SK-N-DZ (cell line): ENCODE results near the gene OR2L2. TPM values are rescaled to one million over a fixed set of nuclear protein-coding genes. Genes with fewer than 3 reads are reported as not detected.
"Not testable (repeated sequence)": the region's sequence is repeated elsewhere in the genome, so short reads cannot be mapped to it uniquely, and the experiment has no call there.

Experiments
- DNase-seq: peaks from one replicate; pipeline ENCODE4 v3.0.0-alpha.2; 2015; ENCODE audit warnings: low spot score
- polyA plus RNA-seq, 2 experiments: library from polyadenylated mRNA; depleted of rRNA; stranded (reverse); fragments of >200 nt; gene quantifications; 2 replicates each; pipeline ENCODE4 v1.2.3, GENCODE V29; 2014
- small RNA-seq, 2 experiments: library from RNA; depleted of rRNA; stranded (forward); fragments of <200 nt; gene quantifications; one replicate each; pipeline ENCODE3, GENCODE V24; 2014

Gene OR2L2
- polyA plus RNA-seq (2014; cell fraction: cytosol; rRNA removed) = 0.06 TPM in 1 of 2 replicates, not detected in the other
- not detected in 2 replicates for polyA plus RNA-seq (2014; cell fraction: nucleus; rRNA removed)

GRCh38 chr1:248029770-248030169, at the start of gene OR2L2:
Gene OR2L2, plus strand, starts transcription at chr1:248030070. Its CDS starts 8,198 bp downstream, at chr1:248038268.
- no peak for DNase-seq

GRCh38 chr1:247992986-247993385, 36.9 kb upstream of the OR2L2 start:
- DNase-seq = no peak

DNA sequence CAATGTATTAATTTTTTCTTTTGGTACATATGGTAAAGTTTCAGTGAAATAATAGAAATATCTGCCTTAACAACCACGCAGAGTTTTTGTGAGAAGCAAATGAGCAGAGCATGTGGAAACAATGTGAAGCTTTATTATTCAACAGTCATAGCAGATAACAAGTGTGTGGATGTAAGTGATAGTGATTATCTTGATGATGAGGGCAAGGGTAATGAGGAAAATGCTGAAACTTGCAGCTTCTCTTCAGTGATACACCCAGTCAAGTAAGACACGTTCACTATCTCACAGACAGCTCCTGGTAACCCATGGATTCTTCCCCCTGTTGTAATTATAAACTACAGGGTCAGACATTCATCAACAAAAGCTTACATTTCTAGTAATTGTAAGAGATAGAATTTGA, 31.1 kb upstream of the OR2L2 start:
- no peak for DNase-seq

GRCh38 chr1:248000169-248000568, 29.7 kb upstream of the OR2L2 start:
- DNase-seq = no peak

DNA sequence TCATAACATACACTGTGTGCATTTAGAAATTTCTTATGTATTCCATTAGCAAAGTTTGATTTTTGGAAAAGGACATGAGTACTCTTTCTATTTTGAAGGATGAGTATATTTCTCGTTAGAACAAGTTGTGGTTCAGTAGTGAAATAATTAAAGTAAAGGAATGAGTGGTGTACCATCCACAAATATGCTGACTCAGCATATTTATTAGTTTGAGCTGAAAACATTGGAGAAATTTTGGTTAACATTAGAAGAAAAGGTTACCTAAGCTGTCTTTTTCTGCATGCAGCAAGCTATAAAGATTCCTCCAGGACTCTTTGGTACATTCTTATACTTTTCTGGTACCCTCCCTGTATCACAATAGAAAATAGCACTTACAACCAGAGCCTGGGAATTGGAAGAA, 22.1 kb upstream of the OR2L2 start:
- no peak for DNase-seq

DNA sequence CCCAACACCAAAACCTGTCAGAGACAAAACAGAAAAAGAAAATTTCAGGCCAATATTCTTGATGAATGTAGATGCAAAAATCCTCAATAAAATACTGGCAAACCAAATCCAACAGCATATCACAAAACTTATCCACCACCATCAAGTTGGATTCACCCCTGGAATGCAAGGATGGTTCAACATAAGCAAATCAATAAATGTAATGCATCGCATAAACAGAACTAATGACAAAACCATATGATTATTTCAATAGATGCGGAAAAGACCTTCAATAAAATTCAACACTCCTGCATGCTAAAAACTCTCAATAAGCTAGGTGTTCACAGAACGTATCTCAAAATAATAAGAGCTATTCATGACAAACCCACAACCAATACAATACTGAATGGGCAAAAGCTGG, 20.2 kb upstream of the OR2L2 start:
- DNase-seq = no peak

- no peak for DNase-seq
Observed at GRCh38 chr1:248013229-248013710, 16.6 kb upstream of the OR2L2 start, which contains the start of gene OR2L5. Gene OR2L5, plus strand, starts transcription at chr1:248013660. Its CDS starts 8,288 bp downstream, at chr1:248021948.

DNA sequence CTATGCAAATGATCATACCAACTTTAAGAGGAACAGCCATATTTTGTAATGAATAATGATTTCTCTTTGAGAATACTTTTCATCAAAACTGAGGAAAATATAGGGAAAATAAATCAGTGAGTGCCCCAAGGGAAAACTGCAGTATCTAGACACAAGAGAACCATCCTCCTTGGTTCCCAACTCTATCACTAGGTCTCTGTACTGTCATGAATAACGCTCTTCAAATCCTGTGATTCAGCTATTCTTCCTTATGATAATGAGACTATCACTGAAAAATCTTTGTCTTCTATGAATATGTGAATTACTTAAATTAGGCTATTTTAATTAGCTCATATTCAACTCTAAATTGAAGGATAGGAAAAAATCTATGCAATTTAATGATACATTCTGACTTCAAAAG, 14.1 kb upstream of the OR2L2 start:
- no peak for DNase-seq

- no peak for DNase-seq
Observed at GRCh38 chr1:248045209-248045608, 15.3 kb downstream of the OR2L2 start.

- no peak for DNase-seq
Observed at GRCh38 chr1:248046536-248046935, 16.7 kb downstream of the OR2L2 start, which contains the start of gene OR2L3. Gene OR2L3, plus strand, starts transcription at chr1:248046836. Its CDS starts 13,846 bp downstream, at chr1:248060682.

DNA sequence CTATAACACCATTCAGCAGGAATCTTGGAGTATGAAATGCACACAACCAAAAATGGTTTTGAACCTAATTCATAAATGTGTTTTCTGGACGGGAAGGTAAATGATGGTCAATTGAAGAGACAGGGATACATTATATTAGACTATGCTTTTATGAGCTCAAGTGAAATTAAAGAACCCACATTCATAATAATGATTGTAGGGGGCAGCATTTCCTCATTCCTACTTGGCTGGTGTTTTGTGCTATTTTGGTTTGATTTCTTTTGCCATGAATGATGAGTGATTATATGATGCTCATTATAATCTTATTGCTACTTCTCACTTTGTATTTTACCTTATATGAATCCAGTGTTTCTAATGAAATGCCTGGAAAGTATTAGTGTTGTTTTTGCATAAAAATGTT, 17.1 kb downstream of the OR2L2 start:
- no peak for DNase-seq

DNA sequence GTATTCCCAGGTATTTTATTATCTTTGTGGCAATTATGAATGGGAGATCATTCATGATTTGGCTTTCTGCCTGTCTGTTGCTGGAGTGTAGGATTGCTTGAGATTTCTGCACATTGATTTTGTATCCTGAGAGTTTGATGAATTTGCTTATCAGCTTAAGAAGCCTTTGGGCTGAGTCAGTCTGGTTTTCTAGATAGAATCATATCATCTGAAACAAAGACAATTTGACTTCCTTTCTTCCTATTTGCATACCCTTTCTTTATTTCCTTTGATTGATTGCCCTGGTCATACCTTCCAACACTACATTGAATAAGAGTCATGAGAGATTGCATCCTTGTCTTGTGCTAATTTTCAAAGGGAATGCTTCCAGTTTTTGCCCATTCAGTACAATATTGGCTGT, 24.8 kb downstream of the OR2L2 start:
- DNase-seq = no peak

DNA sequence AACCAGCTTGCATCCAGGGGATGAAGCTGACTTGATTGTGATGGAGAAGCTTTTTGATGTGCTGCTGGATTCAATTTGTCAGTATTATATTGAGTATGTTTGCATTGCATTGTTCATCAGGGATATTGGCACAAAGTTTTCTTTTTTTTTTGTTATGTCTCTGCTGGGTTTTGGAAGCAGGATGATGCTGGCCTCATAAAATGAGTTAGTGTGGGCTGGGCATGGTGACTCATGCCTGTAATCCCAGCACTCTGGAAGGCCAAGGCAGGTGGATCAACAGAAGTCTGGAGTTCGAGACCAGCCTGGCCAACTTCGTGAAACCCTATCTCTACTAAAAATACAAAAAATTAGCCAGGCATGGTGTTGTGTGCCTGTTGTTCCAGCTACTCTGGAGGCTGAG, 25.4 kb downstream of the OR2L2 start:
- no peak for DNase-seq

- DNase-seq = no peak
Observed at GRCh38 chr1:248065071-248065470, 35.2 kb downstream of the OR2L2 start.

DNA sequence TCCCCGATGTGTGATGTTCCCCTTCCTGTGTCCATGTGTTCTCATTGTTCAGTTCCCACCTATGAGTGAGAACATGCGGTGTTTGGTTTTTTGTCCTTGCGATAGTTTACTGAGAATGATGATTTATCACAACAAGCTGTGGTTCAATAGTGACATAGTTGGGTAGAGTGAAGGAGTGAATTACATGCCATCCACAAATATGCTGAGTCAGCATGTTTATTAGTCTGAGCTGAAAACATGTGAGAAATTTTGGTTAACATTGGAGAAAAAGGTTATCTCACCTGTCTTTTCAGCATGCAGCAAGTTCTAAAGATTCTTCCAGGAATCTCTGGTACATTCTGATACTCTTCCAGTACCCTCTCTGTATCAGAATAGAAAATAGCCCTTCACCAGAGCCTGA, 35.7 kb downstream of the OR2L2 start:
- no peak for DNase-seq

GRCh38 chr1:248083864-248084263, 54.0 kb downstream of the OR2L2 start:
- not testable (repeated sequence) for DNase-seq

Small RNA genes within 50 kb of the gene (small RNA-seq; reads per million reads assigned to genes)
- 0 reads per million in 2 experiments for gene RF00019
